SIG-M5 (cell line): ENCODE results near the gene MPV17L2.

Experiments
- DNase-seq: peaks from one replicate; lab custom pipeline; 2025; lab: John Stamatoyannopoulos, UW

MPV17L2 gene

DNA sequence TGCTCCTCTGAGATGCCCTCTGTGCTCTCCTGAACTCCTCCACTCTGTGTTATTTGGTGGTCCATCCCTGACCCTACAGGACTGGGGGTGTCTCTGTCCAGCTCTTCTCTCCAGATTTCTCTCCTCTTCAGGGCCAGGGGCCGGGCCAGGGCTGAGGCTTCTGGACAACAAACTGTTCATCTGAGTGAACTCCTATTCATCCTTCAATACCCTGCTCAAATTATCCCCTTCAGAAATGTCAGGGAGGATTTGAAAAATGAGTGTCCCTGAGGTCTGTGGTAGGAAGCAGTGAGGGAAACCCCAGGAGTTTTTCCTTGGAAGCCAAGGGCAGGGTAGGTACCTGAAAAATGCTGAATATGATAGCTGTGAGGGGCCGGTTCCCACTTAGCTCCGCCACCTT is 25.6 kb downstream of the MPV17L2 start:
- no peak for DNase-seq

DNA sequence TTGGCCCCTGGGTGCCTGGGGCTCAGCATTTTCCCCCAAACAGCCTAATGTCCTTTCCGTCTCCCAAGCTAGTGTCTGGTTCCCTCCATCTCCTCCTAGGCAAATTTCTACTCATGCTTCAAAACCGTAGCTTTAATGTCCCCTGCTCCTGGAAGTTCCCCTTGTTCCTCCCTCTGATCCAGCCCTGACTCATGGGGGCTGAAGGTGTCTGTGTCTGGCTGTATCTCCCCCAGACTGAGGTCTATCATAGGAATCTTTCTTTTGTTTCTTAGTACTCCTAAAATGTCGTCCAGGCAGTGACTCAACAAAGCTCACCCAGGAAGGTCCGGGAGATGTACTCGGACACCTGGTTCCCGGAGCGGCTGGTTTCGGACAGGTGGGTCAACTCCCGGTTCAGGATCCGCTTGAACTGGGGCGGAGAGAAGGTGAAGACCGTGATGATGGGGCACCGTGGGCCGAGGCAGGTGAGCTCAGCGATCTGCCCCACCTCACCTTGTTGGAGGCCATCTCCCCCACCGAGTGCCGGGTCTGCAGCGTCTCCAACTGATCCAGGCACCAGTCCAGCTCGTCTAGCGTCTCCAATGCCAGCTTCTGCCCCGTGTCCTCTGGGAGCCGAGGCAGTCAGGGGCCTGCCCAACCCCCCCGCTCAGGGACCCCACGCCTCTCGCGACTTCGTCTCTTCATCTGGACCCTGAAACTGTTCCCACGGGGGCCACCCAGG is 27.1 kb downstream of the MPV17L2 start:
- no peak for DNase-seq

GRCh38 chr19:18220632-18221275 is 27.7 kb downstream of the MPV17L2 start:
- no peak for DNase-seq

GRCh38 chr19:18221815-18222725 is 29.1 kb downstream of the MPV17L2 start:
- no peak for DNase-seq

GRCh38 chr19:18223860-18224524 is 31.0 kb downstream of the MPV17L2 start:
- DNase-seq = no peak

DNA sequence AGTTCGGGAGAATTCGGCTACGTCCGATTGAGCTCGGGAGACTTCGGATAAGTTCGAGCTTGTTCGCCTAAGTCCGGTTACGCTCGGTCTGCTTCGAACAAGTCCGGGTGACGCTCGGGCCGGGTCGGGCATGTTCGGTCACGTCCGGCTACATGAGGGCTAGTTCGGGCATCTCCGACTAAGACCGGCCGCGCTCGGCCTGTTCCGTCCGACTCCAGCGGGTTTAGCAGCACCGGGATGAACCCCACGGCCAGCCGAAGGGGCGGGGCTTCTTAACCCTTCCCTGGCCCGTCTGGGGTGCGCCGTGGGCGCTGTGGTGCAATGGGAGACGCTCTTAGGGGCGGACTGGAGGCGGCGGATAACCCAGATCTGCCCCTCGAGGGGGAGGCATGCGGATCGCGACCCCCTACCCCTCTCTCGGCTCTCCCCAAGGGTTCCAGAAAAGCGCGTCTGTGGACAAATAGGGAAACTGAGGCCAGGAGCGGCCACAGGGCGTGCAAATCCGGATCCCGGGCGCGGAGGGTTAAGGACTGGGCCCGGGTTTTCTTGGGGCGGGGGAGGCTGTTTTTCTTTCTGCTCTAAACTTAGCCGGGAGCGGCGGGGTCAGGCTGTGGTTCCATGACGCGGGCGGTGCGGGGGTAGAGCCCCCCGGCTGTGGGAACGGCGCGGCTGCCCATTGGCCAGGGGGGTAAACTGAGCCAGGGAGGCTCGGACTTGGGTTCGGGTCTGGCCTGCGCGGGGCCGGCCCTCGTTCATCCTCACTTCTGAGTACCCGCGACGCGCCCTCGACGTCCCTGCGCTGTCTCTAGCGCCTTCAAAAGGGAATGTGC is 31.7 kb downstream of the MPV17L2 start:
- peak; percentile 47 for DNase-seq

GRCh38 chr19:18225355-18225701 is 32.3 kb downstream of the MPV17L2 start:
- DNase-seq = no peak

DNA sequence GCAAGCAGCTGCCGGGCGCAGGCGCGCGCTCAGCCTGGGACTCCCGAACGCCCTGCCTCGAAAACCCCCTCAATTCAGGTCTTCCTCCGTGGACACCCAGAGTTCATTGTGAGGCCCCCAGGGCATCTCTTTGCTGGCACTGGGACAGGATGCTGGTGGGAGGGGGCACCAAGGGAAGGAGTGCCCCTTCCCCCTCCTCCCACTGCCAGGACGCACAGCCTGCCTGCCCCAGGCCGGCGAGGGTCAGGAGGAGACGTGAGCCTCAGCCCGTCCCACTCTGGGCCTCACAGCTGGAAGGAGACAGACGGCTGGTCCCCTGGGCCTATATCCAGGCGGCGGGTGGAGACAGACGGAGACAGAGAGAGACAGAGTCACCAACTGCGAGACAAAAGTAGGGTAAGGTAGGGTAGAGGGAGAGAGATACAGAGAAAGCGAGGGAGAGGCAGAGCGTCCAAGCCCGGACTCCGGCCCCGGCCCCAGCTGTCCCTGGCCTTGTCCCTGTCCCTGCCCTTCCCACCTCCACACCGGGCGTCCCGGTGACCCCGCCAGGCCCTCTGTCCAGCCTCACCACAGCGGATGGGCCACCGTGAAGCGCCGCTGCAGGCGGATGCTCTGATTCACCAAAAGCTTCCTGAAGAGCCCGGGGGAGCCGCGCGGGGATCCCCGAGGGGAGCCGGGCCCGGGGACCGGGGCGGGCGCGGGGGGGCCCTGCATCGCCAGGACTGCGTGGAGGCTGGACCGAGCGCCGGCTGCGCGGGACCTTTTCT is 32.9 kb downstream of the MPV17L2 start, which contains the start of gene PDE4C:
Gene PDE4C, minus strand, starts transcription at position 737 of the 767 bp plus-strand sequence. Its CDS starts 23 bp downstream, at position 714.
- DNase-seq = no peak

- no peak for DNase-seq
Observed at GRCh38 chr19:18226956-18227780, 34.1 kb downstream of the MPV17L2 start.

DNA sequence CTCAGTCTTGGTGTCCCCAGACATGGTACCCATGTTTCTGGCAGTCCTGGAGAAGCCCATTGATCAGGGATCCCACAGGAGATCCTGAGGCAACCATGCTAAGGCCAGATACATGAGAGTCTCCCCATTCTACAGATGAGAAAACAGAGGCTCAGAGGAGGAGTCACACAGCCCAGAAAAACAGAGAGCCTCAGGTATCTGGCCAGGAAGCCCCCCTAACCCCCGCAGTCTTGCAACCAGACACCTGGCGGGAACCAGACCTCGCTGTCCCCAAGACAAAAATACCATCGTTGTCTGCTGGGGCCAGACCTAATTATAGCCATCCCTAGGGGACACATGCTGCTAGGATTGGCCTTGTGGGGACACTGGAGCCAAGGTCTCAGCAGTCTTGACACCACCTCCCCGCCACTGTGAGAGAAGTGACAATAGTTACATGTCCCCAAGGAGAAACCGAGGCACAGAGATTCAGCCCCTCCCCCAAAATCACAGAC is 34.8 kb downstream of the MPV17L2 start:
- DNase-seq = no peak

DNA sequence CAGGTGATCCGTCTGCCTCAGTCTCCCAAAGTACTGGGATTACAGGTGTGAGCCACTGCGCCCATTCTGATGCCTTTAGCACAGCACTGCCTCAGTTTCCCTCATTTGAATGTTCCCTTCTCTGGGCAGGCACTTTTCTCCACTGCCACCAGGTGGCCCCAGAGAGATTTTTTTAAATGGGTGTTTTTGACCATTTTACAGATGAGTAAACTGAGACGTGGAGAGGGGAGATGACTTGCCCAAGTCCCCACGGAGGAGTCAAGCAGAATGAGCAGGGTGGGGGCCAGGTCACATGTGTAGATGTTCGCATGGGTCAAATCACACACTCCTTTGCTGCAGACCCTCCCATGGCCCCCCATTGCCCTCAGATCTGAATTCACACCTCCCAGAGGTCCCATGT is 36.5 kb downstream of the MPV17L2 start:
- no peak for DNase-seq

GRCh38 chr19:18229915-18230314 is 36.9 kb downstream of the MPV17L2 start:
- DNase-seq = no peak

- DNase-seq = no peak
Observed at GRCh38 chr19:18230941-18231734, 38.1 kb downstream of the MPV17L2 start.

- DNase-seq = no peak
Observed at GRCh38 chr19:18231775-18232174, 38.8 kb downstream of the MPV17L2 start.

DNA sequence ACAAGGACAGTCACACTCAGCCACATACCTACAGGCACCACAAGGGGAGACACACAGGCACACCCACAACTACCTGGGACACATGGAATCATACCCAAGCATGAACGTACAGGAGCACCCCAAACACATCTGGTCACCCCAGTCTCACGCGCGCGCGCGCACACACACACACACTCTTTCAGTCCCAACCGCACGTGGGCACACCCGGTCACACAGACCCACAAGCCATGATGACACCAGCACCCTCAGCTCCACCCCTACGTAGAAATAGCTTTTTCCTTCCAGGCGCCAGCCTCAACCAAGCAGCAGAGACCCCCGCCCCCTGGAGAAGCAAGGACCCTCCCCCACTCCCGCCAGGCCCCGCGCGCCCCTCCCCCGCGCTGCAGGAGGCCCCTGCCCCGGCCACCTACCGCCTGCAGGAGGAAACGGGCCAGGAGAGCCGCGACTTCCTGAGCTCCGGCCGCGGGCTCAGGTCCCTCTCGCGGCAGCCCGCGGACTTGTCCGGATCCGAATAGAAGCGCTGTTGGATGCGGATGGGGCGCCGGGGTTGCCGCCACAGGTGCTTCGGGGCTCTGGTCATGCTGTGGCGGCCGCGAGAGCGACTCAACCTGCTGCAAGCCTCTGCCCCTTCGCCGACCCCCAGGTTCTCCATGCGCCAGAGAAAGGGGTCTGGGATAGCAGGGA is 39.7 kb downstream of the MPV17L2 start:
- DNase-seq = no peak

- no peak for DNase-seq
Observed at GRCh38 chr19:18233224-18233825, 40.3 kb downstream of the MPV17L2 start.

DNA sequence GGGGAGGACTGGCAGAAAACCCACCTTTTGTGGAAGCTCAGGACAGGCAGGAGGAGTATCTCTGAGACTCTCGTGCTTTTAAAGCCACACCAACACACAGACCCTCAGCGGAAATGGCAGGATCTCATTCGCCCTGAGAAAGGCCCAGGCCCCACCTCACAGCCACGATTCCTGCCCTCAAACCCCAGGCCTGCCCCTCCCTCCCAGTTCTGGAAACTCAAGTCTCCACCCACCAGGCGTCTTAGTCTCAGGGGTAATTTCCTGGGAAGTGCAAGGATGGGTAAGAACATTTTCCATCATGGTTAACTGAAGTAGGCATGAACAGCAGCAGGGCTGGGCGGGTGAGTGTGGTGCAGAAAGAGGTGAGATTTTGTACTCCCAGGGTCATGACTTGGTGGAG is 41.2 kb downstream of the MPV17L2 start:
- no peak for DNase-seq

GRCh38 chr19:18239303-18239702 is 46.3 kb downstream of the MPV17L2 start:
- DNase-seq = no peak
